WTC11 (cell line): Measurements from ENCODE around the gene LEAP2. TPM values are rescaled to one million over a fixed set of nuclear protein-coding genes. Genes with fewer than 3 reads are reported as not detected.

Experiments
- ATAC-seq: fragments of 200-7000 bp; cut with Tn5 transposase; 2 replicates; pipeline ENCODE4 v1.10.0; 2021; ENCODE audit warnings: mild to moderate bottlenecking, moderate library complexity
- CTCF ChIA-PET: fragments of 300-600 bp; sonication (Branson Sonifier 250); formaldehyde crosslinking; loops from one replicate; lab custom pipeline; 2021; ENCODE audit warnings: antibody characterized with exemption; lab: Charles Lee
- POLR2A ChIA-PET: fragments of 350-600 bp; sonication (Branson Sonifier 250); formaldehyde crosslinking; loops from one replicate; lab custom pipeline; 2021; ENCODE audit warnings: antibody characterized with exemption; lab: Charles Lee
- DNase-seq: peaks from one replicate; pipeline ENCODE4 v3.0.0; 2021; ENCODE audit warnings: low spot score
- H3K27ac Mint-ChIP-seq: 2 replicates; pipeline ENCODE4 v1.8.0; 2021; ENCODE audit warnings: mixed read lengths
- H3K27me3 Mint-ChIP-seq: 2 replicates; pipeline ENCODE4 v1.8.0; 2021; ENCODE audit warnings: low read depth, mild to moderate bottlenecking, moderate library complexity, mixed read lengths
- H3K36me3 Mint-ChIP-seq: 2 replicates; pipeline ENCODE4 v1.8.0; 2021; ENCODE audit warnings: mixed read lengths
- H3K4me1 Mint-ChIP-seq: 2 replicates; pipeline ENCODE4 v1.8.0; 2022; ENCODE audit warnings: mixed read lengths
- H3K4me3 Mint-ChIP-seq: 2 replicates; pipeline ENCODE4 v1.8.0; 2021; ENCODE audit warnings: mild to moderate bottlenecking, moderate library complexity, mixed read lengths
- H3K9me3 Mint-ChIP-seq: 2 replicates; pipeline ENCODE4 v1.8.0; 2021; ENCODE audit warnings: mixed read lengths
- AR ChIP-seq: fragments of 250-450 bp; sonication (Bioruptor Pico); IDR thresholded peaks from 2 replicates; pipeline ENCODE4 v1.9.0; 2021; ENCODE audit warnings: mild to moderate bottlenecking
- ATF1 ChIP-seq: sonication (generic); formaldehyde crosslinking; IDR thresholded peaks from 2 replicates; pipeline ENCODE4 v1.8.1; 2023; ENCODE audit warnings: mild to moderate bottlenecking, moderate library complexity, missing genetic modification reagents
- ATF2 ChIP-seq: sonication (generic); formaldehyde crosslinking; IDR thresholded peaks from 2 replicates; pipeline ENCODE4 v1.8.1; 2022; ENCODE audit warnings: low read depth, missing genetic modification reagents, borderline replicate concordance
- CREB1 ChIP-seq: sonication (generic); formaldehyde crosslinking; IDR thresholded peaks from 2 replicates; pipeline ENCODE4 v1.8.0; 2023; ENCODE audit warnings: mild to moderate bottlenecking, missing genetic modification reagents
- CREM ChIP-seq: sonication (generic); formaldehyde crosslinking; IDR thresholded peaks from 2 replicates; pipeline ENCODE4 v1.8.1; 2022; ENCODE audit warnings: mild to moderate bottlenecking, missing genetic modification reagents, moderate library complexity
- CTCF ChIP-seq: fragments of 200-600 bp; IDR thresholded peaks from 2 replicates; pipeline ENCODE4 v1.8.0; 2022; ENCODE audit warnings: antibody characterized with exemption
- ETV6 ChIP-seq: sonication (generic); formaldehyde crosslinking; IDR thresholded peaks from 2 replicates; pipeline ENCODE4 v1.8.1; 2022; ENCODE audit warnings: mild to moderate bottlenecking, missing genetic modification reagents
- MXD4 ChIP-seq: fragments of 250-450 bp; sonication (Bioruptor Pico); IDR thresholded peaks from 2 replicates; pipeline ENCODE4 v1.8.0; 2021; ENCODE audit warnings: mild to moderate bottlenecking, moderate library complexity, borderline replicate concordance
- NR1H2 ChIP-seq: sonication (generic); formaldehyde crosslinking; IDR thresholded peaks from 2 replicates; pipeline ENCODE4 v1.9.0; 2021; ENCODE audit warnings: mild to moderate bottlenecking, moderate library complexity, missing genetic modification reagents
- RELA ChIP-seq: sonication (generic); formaldehyde crosslinking; IDR thresholded peaks from 2 replicates; pipeline ENCODE4 v1.8.1; 2022; ENCODE audit warnings: missing genetic modification reagents, mild to moderate bottlenecking, borderline replicate concordance
- STAT6 ChIP-seq: sonication (generic); formaldehyde crosslinking; conservative IDR thresholded peaks from 2 replicates; pipeline ENCODE4 v1.8.1; 2023; ENCODE audit warnings: mild to moderate bottlenecking, low read depth, missing genetic modification reagents, moderate library complexity
- ZMAT4 ChIP-seq: fragments of 250-450 bp; sonication (Bioruptor Pico); IDR thresholded peaks from 2 replicates; pipeline ENCODE4 v1.9.0; 2021; ENCODE audit warnings: mild to moderate bottlenecking
- ZNF281 ChIP-seq: sonication (generic); formaldehyde crosslinking; IDR thresholded peaks from 2 replicates; pipeline ENCODE4 v1.8.0; 2023; ENCODE audit warnings: mild to moderate bottlenecking, missing genetic modification reagents
- ZNF317 ChIP-seq: sonication (generic); formaldehyde crosslinking; IDR thresholded peaks from 2 replicates; pipeline ENCODE4 v1.8.1; 2023; ENCODE audit warnings: low read depth, mild to moderate bottlenecking, moderate library complexity, missing genetic modification reagents, borderline replicate concordance
- ZNF512 ChIP-seq: sonication (generic); formaldehyde crosslinking; IDR thresholded peaks from 2 replicates; pipeline ENCODE4 v1.8.1; 2022; ENCODE audit warnings: missing genetic modification reagents, borderline replicate concordance
- ZNF532 ChIP-seq: fragments of 250-450 bp; sonication (Bioruptor Pico); IDR thresholded peaks from 2 replicates; pipeline ENCODE4 v1.9.0; 2021; ENCODE audit warnings: mild to moderate bottlenecking, borderline replicate concordance
- ZNF671 ChIP-seq: fragments of 250-450 bp; sonication (Bioruptor Pico); IDR thresholded peaks from 2 replicates; pipeline ENCODE4 v1.8.0; 2021; ENCODE audit warnings: mild to moderate bottlenecking
- total RNA-seq: library from RNA; stranded (reverse); gene quantifications from 3 replicates; pipeline ENCODE4 v1.2.3, GENCODE V29; 2021

The LEAP2 gene
- total RNA-seq, 1 experiment from 2014 or later, result 2.0 TPM

GRCh38 chr5:132887283-132887682, 13.8 kb downstream of the LEAP2 start (continued):
- TF ChIP-seq CREM (CRISPR knock-in tag), result no peak
- TF ChIP-seq ZNF281 (CRISPR knock-in tag), result no peak
- TF ChIP-seq AR (CRISPR knock-in tag), result no peak
- no peak for TF ChIP-seq STAT6 (CRISPR knock-in tag)
- TF ChIP-seq CREB1 (CRISPR knock-in tag), result no peak
- no peak for TF ChIP-seq ETV6 (CRISPR knock-in tag)
- TF ChIP-seq CTCF, result no peak
- no peak for TF ChIP-seq ATF2 (CRISPR knock-in tag)

GRCh38 chr5:132889501-132889900, 16.0 kb downstream of the LEAP2 start:
- Mint-ChIP-seq H3K36me3 (peaks cover 62% of the 10 kb centered on the region), H3K9me3 (no peaks in the 10 kb centered on the region), H3K4me1 (no peaks in the 10 kb centered on the region), H3K27me3 (no peaks in the 10 kb centered on the region), H3K4me3 (no peak overlapping the region), H3K27ac (no peak overlapping the region)
- DNase-seq (no peak), ATAC-seq (no peak)
- ChIA-PET CTCF (no interaction called here), POLR2A (no interaction called here)
- TF ChIP-seq ZMAT4 (CRISPR knock-in tag) (no peak), ZNF317 (no peak), ZNF532 (no peak), ZNF671 (CRISPR knock-in tag) (no peak), ATF1 (no peak), MXD4 (CRISPR knock-in tag) (no peak), NR1H2 (CRISPR knock-in tag) (no peak), RELA (CRISPR knock-in tag) (no peak), ZNF512 (CRISPR knock-in tag) (no peak)
